Astrocyte of the cerebellum (primary cell): ENCODE results near the gene PLA2G4E.

Source experiments
- DNase-seq: peaks from one replicate; pipeline ENCODE4 v3.0.0-alpha.2; 2011; ENCODE audit warnings: low read depth
- H3K4me3 ChIP-seq: 2 replicates; pipeline ENCODE4 v1.5.1; 2011; ENCODE audit warnings: mild to moderate bottlenecking, low read depth, low read length, moderate library complexity
- in situ Hi-C: cut with HindIII; loops from 2 replicates; pipeline ENCODE4 v1.10.0; 2017; ENCODE audit warnings: low sequenced_read_pairs
- TF ChIP-seq, protein P1 (sequence below): IDR thresholded peaks from 2 replicates; pipeline ENCODE4 v1.5.1; 2012; ENCODE audit warnings: low read length, low read depth, moderate library complexity, mild to moderate bottlenecking; ENCODE audit errors: missing control alignments

The PLA2G4E gene

GRCh38 chr15:41974041-41974440 lies 46.8 kb downstream of the PLA2G4E start:
- in situ Hi-C loops = no loop called here
- no peak overlapping the region for H3K4me3 ChIP-seq
- no peak for DNase-seq
- TF ChIP-seq, protein P1, sequence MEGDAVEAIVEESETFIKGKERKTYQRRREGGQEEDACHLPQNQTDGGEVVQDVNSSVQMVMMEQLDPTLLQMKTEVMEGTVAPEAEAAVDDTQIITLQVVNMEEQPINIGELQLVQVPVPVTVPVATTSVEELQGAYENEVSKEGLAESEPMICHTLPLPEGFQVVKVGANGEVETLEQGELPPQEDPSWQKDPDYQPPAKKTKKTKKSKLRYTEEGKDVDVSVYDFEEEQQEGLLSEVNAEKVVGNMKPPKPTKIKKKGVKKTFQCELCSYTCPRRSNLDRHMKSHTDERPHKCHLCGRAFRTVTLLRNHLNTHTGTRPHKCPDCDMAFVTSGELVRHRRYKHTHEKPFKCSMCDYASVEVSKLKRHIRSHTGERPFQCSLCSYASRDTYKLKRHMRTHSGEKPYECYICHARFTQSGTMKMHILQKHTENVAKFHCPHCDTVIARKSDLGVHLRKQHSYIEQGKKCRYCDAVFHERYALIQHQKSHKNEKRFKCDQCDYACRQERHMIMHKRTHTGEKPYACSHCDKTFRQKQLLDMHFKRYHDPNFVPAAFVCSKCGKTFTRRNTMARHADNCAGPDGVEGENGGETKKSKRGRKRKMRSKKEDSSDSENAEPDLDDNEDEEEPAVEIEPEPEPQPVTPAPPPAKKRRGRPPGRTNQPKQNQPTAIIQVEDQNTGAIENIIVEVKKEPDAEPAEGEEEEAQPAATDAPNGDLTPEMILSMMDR = no peak

GRCh38 chr15:41972253-41973242 lies 48.3 kb downstream of the PLA2G4E start, which contains the start of gene EHD4:
TSS of gene EHD4 (minus strand) at chr15:41972557. CDS start at chr15:41972494, 63 bp downstream.
- peak within 1 kb of the TSS; percentile 72 for H3K4me3 ChIP-seq
- TF ChIP-seq, protein P1 = peak; percentile 28
- DNase-seq = peak; percentile 98
- in situ Hi-C loops = no loop called here

GRCh38 chr15:41971895-41972252 lies 49.0 kb downstream of the PLA2G4E start:
- no peak for DNase-seq
- in situ Hi-C loops = no loop called here
- peak overlapping the region; percentile 72 for H3K4me3 ChIP-seq
- TF ChIP-seq, protein P1 = no peak

- in situ Hi-C loops = no loop called here
- DNase-seq = no peak
- TF ChIP-seq, protein P1 = no peak
- H3K4me3 ChIP-seq = peak overlapping the region; percentile 72
These were observed 49.5 kb downstream of the PLA2G4E start for GRCh38 chr15:41971089-41971894.

DNA sequence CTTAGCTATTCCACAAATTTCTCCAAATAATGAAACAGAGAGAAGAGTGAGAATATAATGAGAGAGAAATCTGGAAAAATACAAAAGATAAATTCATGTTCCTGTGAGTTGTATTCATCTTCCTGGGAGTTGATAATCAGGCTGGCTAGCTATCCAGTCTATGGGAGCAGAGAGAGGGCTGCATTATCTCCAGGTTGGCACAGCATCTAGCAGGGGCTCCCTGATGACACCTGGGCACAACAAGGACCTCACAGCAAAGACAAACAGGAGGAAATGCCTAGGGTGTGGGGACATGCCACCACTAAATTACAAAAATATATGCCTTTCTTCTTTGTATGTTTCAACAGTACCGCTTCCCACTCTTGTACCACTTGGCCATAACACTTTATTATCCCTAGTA lies 50.4 kb downstream of the PLA2G4E start:
- no peak for DNase-seq
- TF ChIP-seq, protein P1 = no peak
- in situ Hi-C loops = no loop called here
- H3K4me3 ChIP-seq = no peak overlapping the region

- TF ChIP-seq, protein P1 = no peak
- in situ Hi-C loops = no loop called here
- H3K4me3 ChIP-seq = no peak overlapping the region
- DNase-seq = no peak
These were observed 50.9 kb downstream of the PLA2G4E start for GRCh38 chr15:41969851-41970431.
